ENCODE measurements around the gene ENAM.
A peak's percentile ranks its signal among the peaks of the same experiment; 100 is the strongest.

ENAM gene, protein sequence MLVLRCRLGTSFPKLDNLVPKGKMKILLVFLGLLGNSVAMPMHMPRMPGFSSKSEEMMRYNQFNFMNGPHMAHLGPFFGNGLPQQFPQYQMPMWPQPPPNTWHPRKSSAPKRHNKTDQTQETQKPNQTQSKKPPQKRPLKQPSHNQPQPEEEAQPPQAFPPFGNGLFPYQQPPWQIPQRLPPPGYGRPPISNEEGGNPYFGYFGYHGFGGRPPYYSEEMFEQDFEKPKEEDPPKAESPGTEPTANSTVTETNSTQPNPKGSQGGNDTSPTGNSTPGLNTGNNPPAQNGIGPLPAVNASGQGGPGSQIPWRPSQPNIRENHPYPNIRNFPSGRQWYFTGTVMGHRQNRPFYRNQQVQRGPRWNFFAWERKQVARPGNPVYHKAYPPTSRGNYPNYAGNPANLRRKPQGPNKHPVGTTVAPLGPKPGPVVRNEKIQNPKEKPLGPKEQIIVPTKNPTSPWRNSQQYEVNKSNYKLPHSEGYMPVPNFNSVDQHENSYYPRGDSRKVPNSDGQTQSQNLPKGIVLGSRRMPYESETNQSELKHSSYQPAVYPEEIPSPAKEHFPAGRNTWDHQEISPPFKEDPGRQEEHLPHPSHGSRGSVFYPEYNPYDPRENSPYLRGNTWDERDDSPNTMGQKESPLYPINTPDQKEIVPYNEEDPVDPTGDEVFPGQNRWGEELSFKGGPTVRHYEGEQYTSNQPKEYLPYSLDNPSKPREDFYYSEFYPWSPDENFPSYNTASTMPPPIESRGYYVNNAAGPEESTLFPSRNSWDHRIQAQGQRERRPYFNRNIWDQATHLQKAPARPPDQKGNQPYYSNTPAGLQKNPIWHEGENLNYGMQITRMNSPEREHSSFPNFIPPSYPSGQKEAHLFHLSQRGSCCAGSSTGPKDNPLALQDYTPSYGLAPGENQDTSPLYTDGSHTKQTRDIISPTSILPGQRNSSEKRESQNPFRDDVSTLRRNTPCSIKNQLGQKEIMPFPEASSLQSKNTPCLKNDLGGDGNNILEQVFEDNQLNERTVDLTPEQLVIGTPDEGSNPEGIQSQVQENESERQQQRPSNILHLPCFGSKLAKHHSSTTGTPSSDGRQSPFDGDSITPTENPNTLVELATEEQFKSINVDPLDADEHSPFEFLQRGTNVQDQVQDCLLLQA

DNA sequence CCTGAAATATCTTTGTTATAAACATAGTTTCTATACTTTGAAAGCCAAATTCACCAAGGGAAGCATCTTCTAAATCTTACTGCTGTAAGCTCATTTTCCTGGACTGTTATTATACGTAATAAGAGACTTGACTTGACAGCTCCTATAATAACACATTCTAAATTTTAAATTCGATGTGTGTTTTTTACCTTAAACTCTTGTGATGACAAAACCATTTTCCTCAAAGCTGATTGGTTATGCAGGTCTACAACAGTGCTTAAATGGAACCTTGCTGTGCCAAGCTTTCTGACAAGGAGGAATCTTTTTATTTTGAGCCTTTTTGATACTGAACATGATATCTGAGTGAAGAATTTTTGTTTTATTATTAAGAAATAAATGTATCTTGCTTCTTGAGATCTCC is at the start of gene ENAM:
TSS of gene ENAM (plus strand) at position 301 of the 400 bp plus-strand sequence. CDS start 757 bp downstream, outside the sequence.
- DNase-seq (ENCODE audit: low spot score), result no peak

DNA sequence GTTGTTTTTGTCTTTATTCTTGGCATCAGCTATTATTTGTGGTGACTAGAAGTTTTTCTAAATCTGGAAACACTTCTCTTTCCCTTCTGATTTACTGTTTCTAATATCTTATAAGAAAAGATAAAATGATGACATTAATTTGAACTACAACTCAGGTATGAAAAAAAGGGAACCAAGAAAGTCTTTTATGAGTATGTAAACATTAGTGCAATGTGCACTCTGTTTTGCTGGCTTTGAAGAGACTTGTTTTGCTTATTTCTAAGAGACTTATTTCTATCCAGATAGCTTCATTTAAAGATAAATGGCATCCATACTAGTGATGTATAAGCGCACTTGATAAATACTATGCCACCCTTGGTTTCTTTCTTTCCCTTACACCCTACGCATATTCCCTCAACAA is 46.6 kb upstream of the ENAM start:
- DNase-seq (ENCODE audit: low spot score), result no peak

GRCh38 chr4:70583952-70584834 is 44.4 kb upstream of the ENAM start:
- no peak for DNase-seq (ENCODE audit: low spot score)

- no peak for DNase-seq (ENCODE audit: low spot score)
Observed at GRCh38 chr4:70586841-70587240, 41.7 kb upstream of the ENAM start.

GRCh38 chr4:70589785-70590184 is 38.8 kb upstream of the ENAM start:
- DNase-seq (ENCODE audit: low spot score), result no peak

DNA sequence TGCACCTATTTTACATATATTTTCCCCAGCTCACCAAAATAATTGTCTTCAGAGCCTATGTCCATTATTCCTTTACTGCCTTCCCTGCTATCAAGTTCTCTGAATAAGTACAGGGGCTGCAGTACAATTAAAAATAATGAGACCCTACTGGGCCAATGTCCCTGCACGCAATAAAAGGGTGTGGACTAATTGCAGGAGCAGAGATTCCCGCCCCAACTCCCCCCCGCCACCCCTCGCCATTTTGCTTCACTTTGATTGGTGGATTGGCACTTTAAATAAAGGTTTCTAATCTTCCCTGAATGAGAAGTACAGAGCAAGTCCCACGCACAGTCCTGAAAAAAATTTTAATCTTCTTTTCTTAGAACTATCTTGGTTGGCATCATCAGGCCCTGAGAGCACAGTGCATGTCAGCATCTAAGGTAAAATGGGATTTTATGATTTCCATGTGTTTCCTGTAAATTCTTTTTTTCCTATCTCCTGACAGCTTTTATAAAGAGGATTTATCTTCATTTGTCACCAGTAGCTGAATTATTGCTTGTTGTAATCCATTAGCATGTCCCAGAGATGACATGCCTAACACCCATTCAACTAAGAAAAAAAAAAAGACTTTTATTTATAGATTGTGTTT is 36.5 kb upstream of the ENAM start, which contains the start of gene AMBN:
TSS of gene AMBN (plus strand) at position 302 of the 628 bp plus-strand sequence. CDS start at position 405, 103 bp downstream.
- no peak for DNase-seq (ENCODE audit: low spot score)

- DNase-seq (ENCODE audit: low spot score), result no peak
Observed at GRCh38 chr4:70594196-70594595, 34.3 kb upstream of the ENAM start.

DNA sequence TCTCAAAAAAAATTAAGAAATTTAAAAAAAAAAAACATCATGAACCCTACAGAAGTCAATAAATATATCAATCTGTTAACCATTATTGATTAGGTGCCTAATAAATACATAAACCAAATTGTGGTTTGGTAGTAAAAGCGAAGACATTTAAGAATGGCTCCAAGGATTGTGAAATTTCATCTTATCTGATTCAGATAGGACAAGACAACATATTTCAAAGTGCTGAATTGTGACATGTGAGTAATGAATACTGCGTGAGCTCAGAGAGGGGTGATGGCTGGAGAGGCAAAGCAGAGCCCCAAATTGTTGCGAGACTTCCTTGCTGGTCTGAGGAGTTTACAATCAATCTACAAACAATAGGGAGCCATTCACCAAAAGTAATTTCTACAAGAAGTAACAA is 28.2 kb upstream of the ENAM start:
- DNase-seq (ENCODE audit: low spot score), result no peak

DNA sequence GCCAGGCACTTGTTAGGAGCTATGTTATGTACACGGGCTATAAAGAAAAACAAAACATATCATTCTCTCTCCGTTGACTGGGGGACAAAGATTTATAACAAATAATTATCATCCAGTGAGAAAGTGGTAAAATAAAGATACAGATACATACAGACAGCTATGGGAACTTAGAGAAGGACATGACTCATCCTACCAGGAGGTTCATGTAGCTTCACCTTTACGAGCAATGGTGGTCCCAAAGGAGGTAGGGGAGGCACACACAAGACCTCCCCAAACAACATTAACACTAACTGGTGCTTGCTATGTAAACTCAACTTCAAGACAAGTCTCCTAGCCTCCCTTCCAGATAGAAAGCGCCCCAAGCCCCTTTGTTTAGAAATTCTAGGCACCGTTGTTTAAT is 27.6 kb upstream of the ENAM start:
- no peak for DNase-seq (ENCODE audit: low spot score)

DNA sequence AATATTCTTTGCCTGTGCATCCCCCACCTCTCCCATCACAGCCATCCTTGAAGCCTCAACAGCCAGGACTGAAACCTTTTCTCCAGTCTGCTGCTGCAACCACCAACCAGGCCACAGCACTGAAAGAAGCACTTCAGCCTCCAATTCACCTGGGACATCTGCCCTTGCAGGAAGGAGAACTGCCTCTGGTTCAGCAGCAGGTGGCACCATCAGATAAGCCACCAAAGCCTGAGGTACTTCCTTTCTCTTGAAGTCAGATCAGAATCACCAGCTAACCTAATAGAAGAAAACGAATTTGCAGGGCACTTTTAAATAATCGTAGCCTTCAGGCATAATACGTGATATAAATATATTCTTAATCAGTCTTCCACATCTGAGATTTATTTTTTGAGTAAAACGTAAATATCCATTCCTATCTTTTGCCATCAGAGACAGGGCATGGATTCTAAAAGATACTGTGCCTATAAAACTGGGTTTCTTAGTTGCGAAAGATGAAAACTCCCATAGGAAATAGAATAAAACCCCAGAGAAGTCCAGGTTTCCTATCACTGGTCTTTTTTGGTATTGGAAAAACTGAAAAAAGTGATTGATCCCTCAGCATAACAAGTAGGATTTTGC is 27.0 kb upstream of the ENAM start:
- peak; percentile 69 for DNase-seq (ENCODE audit: low spot score)

DNA sequence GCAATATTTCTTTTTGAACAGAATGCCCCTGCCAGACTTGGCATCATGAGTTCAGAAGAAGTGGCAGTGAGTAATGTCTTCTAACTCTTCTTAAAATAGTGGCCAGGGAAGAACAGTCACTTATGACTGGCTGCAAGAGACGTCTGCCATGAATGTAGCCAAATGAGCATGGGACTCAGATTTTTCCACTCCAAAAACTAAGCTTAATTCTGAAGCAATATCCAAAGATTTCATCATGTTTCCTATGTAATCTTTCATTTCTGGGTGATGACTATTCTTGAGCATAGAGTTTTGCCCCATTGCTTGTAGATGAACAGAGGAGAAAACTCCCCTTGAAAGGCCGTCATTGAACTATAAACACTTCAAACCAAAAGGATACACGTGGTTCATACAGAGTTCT is 24.7 kb upstream of the ENAM start:
- no peak for DNase-seq (ENCODE audit: low spot score)

GRCh38 chr4:70606459-70606858 is 22.1 kb upstream of the ENAM start:
- DNase-seq (ENCODE audit: low spot score), result no peak

- no peak for DNase-seq (ENCODE audit: low spot score)
Observed at GRCh38 chr4:70607334-70607853, 21.1 kb upstream of the ENAM start.

DNA sequence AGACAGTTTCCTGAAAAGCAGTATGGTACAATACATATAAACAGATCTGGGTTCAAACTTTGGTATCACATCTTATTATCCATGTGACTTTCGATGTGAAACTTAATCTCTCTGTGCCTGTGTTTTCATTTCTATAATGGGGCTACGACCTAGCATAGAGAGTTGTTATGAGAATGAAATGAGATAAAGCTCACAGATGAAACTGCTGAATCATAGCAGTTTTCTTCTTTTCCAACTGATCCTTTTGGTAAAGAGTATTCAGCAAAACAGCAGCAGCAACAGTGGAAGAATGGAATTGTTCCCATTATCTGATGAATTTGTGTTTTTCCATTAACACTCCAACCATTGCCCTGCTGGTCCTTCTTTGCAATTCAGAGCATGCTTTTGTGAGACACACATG is 20.2 kb upstream of the ENAM start:
- DNase-seq (ENCODE audit: low spot score), result no peak

- no peak for DNase-seq (ENCODE audit: low spot score)
Observed at GRCh38 chr4:70613306-70614183, 15.0 kb upstream of the ENAM start.

DNA sequence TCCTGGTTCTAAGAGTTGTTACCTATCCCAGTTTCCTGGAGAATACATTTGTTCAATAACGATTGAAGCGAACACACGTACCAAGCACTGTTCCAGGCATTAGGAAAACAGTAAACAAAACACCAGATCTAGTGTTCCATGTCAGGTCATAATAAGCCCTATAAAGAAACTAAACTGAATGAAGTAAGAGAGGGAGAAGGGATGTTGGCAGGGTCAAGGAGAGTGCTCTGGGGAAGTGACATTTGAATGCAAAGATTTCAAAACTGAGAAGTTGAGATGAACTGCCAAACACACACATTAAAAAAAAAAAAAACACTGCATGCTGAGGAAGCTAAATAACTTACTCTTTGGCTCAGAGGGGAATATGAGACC is 14.4 kb upstream of the ENAM start:
- no peak for DNase-seq (ENCODE audit: low spot score)

- no peak for DNase-seq (ENCODE audit: low spot score)
Observed at GRCh38 chr4:70619288-70619687, 9.3 kb upstream of the ENAM start.

- no peak for DNase-seq (ENCODE audit: low spot score)
Observed at GRCh38 chr4:70619778-70620177, 8.8 kb upstream of the ENAM start.

DNA sequence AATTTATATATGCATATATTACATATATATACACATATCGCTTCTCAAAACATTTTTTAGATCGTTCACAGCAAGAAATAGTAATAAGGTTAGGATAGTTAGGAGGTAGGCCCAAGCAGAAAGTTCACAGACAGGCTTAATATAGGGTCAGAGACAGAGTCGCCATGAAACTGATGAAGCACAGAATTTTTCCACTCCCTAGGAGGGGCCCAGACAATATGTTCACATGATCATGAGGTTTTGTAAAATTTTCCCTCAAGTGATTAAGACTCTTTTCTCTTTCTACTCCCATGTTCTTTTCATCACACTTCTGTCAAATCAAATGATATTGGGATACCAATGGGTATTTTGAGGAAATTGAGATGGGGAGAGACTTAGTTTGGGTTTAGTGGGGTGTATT is 5.2 kb upstream of the ENAM start:
- DNase-seq (ENCODE audit: low spot score), result no peak

All from cerebellar cortex (tissue), 1 donor.